ENCODE results near the gene AK8.

AK8 gene

GRCh38 chr9:132823370-132824145, 54.5 kb downstream of the AK8 start:
- Histone ChIP-seq H2AFZ (ENCODE audit: low read depth) (no peak overlapping the region; the same call in 1 of the 2 replicates), H3K27ac (no peak overlapping the region), H3K79me2 (ENCODE audit: insufficient read depth, low read depth) (no peaks in the 10 kb centered on the region), H3K27me3 (ENCODE audit: insufficient read depth, low read depth) (peaks cover 42% of the 10 kb centered on the region), H4K20me1 (ENCODE audit: insufficient read depth) (no peaks in the 10 kb centered on the region), H3K36me3 (ENCODE audit: insufficient read depth) (no peaks in the 10 kb centered on the region), H3K4me2 (no peak overlapping the region), H3K4me1 (ENCODE audit: low read depth, poor library complexity, severe bottlenecking) (peaks cover 7% of the 10 kb centered on the region), H3K4me3 (IDR thresholded peaks at IDR 0.05; ENCODE audit: insufficient read depth, low read depth, low read length) (no peak overlapping the region), H3K9ac (no peak overlapping the region)
- no peak for TF ChIP-seq CTCF (conservative IDR thresholded peaks at IDR 0.05; ENCODE audit: low read depth, low read length)

GRCh38 chr9:132820169-132820944, 57.7 kb downstream of the AK8 start:
- Histone ChIP-seq H3K4me1 (ENCODE audit: low read depth, poor library complexity, severe bottlenecking) (no peaks in the 10 kb centered on the region), H2AFZ (ENCODE audit: low read depth) (no peak overlapping the region), H3K9ac (no peak overlapping the region), H3K36me3 (ENCODE audit: insufficient read depth) (no peaks in the 10 kb centered on the region), H3K27ac (no peak overlapping the region), H3K79me2 (ENCODE audit: insufficient read depth, low read depth) (no peaks in the 10 kb centered on the region), H3K4me2 (no peak overlapping the region), H3K27me3 (ENCODE audit: insufficient read depth, low read depth) (peaks cover 27% of the 10 kb centered on the region), H3K4me3 (IDR thresholded peaks at IDR 0.05; ENCODE audit: insufficient read depth, low read depth, low read length) (no peak overlapping the region), H4K20me1 (ENCODE audit: insufficient read depth) (no peaks in the 10 kb centered on the region)
- no peak for TF ChIP-seq CTCF (conservative IDR thresholded peaks at IDR 0.05; ENCODE audit: low read depth, low read length)

GRCh38 chr9:132818588-132818987, 59.5 kb downstream of the AK8 start:
- H4K20me1 ChIP-seq (ENCODE audit: insufficient read depth) = no peaks in the 10 kb centered on the region
- H3K4me2 ChIP-seq = no peak overlapping the region
- no peak overlapping the region for H3K4me3 ChIP-seq (IDR thresholded peaks at IDR 0.05; ENCODE audit: insufficient read depth, low read depth, low read length)
- no peaks in the 10 kb centered on the region for H3K4me1 ChIP-seq (ENCODE audit: low read depth, poor library complexity, severe bottlenecking)
- H3K27ac ChIP-seq = no peak overlapping the region
- H3K9ac ChIP-seq = no peak overlapping the region
- no peaks in the 10 kb centered on the region for H3K36me3 ChIP-seq (ENCODE audit: insufficient read depth)
- peaks cover 11% of the 10 kb centered on the region for H3K27me3 ChIP-seq (ENCODE audit: insufficient read depth, low read depth)
- TF ChIP-seq CTCF (conservative IDR thresholded peaks at IDR 0.05; ENCODE audit: low read depth, low read length) = no peak
- H2AFZ ChIP-seq (ENCODE audit: low read depth) = no peak overlapping the region
- H3K79me2 ChIP-seq (ENCODE audit: insufficient read depth, low read depth) = no peaks in the 10 kb centered on the region

- Histone ChIP-seq H3K36me3 (ENCODE audit: insufficient read depth) (no peaks in the 10 kb centered on the region), H3K4me1 (ENCODE audit: low read depth, poor library complexity, severe bottlenecking) (no peaks in the 10 kb centered on the region), H3K9ac (no peak overlapping the region), H3K4me2 (no peak overlapping the region), H3K79me2 (ENCODE audit: insufficient read depth, low read depth) (no peaks in the 10 kb centered on the region), H4K20me1 (ENCODE audit: insufficient read depth) (no peaks in the 10 kb centered on the region), H3K27me3 (ENCODE audit: insufficient read depth, low read depth) (peaks cover 15% of the 10 kb centered on the region; the same call in 1 of the 2 replicates), H3K27ac (no peak overlapping the region), H2AFZ (ENCODE audit: low read depth) (no peak overlapping the region), H3K4me3 (IDR thresholded peaks at IDR 0.05; ENCODE audit: insufficient read depth, low read depth, low read length) (no peak overlapping the region)
- TF ChIP-seq CTCF (conservative IDR thresholded peaks at IDR 0.05; ENCODE audit: low read depth, low read length) = no peak
Observed at GRCh38 chr9:132814937-132815336, 63.1 kb downstream of the AK8 start.
